Naive thymus-derived CD4-positive, alpha-beta T cell (primary cell): ENCODE results near the gene SMR3A. TPM values are rescaled to one million over a fixed set of nuclear protein-coding genes. Genes with fewer than 3 reads are reported as not detected.

ENCODE experiments used
- ATAC-seq: fragments of 150-1000 bp; cut with Tn5 transposase; 2 replicates; pipeline ENCODE4 v1.10.0; 2021; ENCODE audit warnings: mild to moderate bottlenecking, moderate library complexity
- CTCF ChIA-PET: fragments of 350-600 bp; sonication (Branson Sonifier 250); formaldehyde crosslinking; loops from one replicate; lab custom pipeline; 2021; ENCODE audit warnings: antibody characterized with exemption; lab: Charles Lee
- POLR2A ChIA-PET: fragments of 350-600 bp; sonication (Branson Sonifier 250); formaldehyde crosslinking; loops from one replicate; lab custom pipeline; 2021; ENCODE audit warnings: antibody characterized with exemption, inconsistent platforms; lab: Charles Lee
- DNase-seq, 9 donors: peaks; one replicate each; pipeline versions ENCODE4 v3.0.0 to v3.0.0-alpha.2; 2020 to 2022; ENCODE audit warnings: mixed read lengths in 1 of 9
- H3K27ac ChIP-seq: one replicate; pipeline ENCODE4 v1.7.0; 2013; ENCODE audit warnings: mild to moderate bottlenecking, low read depth, low read length, moderate library complexity
- H3K27me3 ChIP-seq, 2 donors: one replicate each; pipeline ENCODE4 v1.7.0; 2013; ENCODE audit warnings: low read length in 2 of 2, mild to moderate bottlenecking in 2 of 2, moderate library complexity in 2 of 2; ENCODE audit not compliant: control insufficient read depth in 2 of 2, insufficient read depth in 2 of 2
- H3K36me3 ChIP-seq, 3 experiments: 1 replicate in 2 of 3; 2 replicates in 1 of 3; pipeline ENCODE4 v1.7.0; 2013; ENCODE audit warnings: low read length in 3 of 3, mild to moderate bottlenecking in 3 of 3, moderate library complexity in 1 of 3; ENCODE audit not compliant: insufficient read depth in 3 of 3, control insufficient read depth in 2 of 3
- H3K4me1 ChIP-seq, 2 donors: one replicate each; pipeline ENCODE4 v1.7.0; 2013; ENCODE audit warnings: low read length in 2 of 2, mild to moderate bottlenecking in 2 of 2, moderate library complexity in 1 of 2; ENCODE audit not compliant: control insufficient read depth in 2 of 2, insufficient read depth in 2 of 2
- H3K4me3 ChIP-seq: 2 replicates; pipeline ENCODE4 v1.7.0; 2013; ENCODE audit warnings: mild to moderate bottlenecking, low read length
- H3K9me3 ChIP-seq, 3 experiments: 1 replicate in 2 of 3; 2 replicates in 1 of 3; pipeline ENCODE4 v1.7.0; 2013; ENCODE audit warnings: low read length in 3 of 3; ENCODE audit not compliant: control insufficient read depth in 2 of 3
- H3K27ac Mint-ChIP-seq, 9 donors: one replicate each; pipeline ENCODE4 v1.8.0; 2020 to 2022; ENCODE audit warnings: mixed read lengths in 9 of 9, mild to moderate bottlenecking in 8 of 9, moderate library complexity in 5 of 9, inconsistent platforms in 2 of 9
- H3K27me3 Mint-ChIP-seq, 5 donors: one replicate each; pipeline ENCODE4 v1.8.0; 2021 to 2022; ENCODE audit warnings: mixed read lengths in 5 of 5, mild to moderate bottlenecking in 1 of 5
- H3K36me3 Mint-ChIP-seq, 5 donors: one replicate each; pipeline ENCODE4 v1.8.0; 2020 to 2022; ENCODE audit warnings: mixed read lengths in 5 of 5, mild to moderate bottlenecking in 3 of 5, inconsistent platforms in 1 of 5
- H3K4me1 Mint-ChIP-seq, 7 donors: one replicate each; pipeline ENCODE4 v1.8.0; 2020 to 2022; ENCODE audit warnings: mixed read lengths in 7 of 7, mild to moderate bottlenecking in 3 of 7, inconsistent platforms in 1 of 7
- H3K4me3 Mint-ChIP-seq, 10 donors: one replicate each; pipeline ENCODE4 v1.8.0; 2020 to 2022; ENCODE audit warnings: mild to moderate bottlenecking in 10 of 10, mixed read lengths in 10 of 10, moderate library complexity in 6 of 10, inconsistent platforms in 2 of 10
- H3K9me3 Mint-ChIP-seq, 11 donors: one replicate each; pipeline ENCODE4 v1.8.0; 2020 to 2022; ENCODE audit warnings: mixed read lengths in 11 of 11, mild to moderate bottlenecking in 4 of 11, inconsistent platforms in 1 of 11, moderate library complexity in 1 of 11
- intact Hi-C, 2 donors: fragments of 100-400 bp; cut with micrococcal nuclease; formaldehyde crosslinking; loops; one replicate each; pipeline ENCODE4 v1.15.1; 2023
- polyA plus RNA-seq, 2 donors: library from polyadenylated mRNA; unstranded; fragments of 300-500 nt; fragmentation: Illumina TruSeq; gene quantifications; one replicate each; pipeline ENCODE4 v1.2.3, GENCODE V29; 2021
- total RNA-seq, 6 experiments: library from RNA in 5 of 6; stranded (reverse) in 5 of 6; gene quantifications; 1 replicate in 5 of 6; 2 replicates in 1 of 6; pipeline ENCODE4 v1.2.3 and lab custom pipeline; 2021 to 2026

The SMR3A gene
- total and polyA plus RNA-seq, 7 experiments from 2014 or later = not detected

- Histone ChIP-seq H3K9me3 (no peaks in the 10 kb centered on the region), H3K36me3 (no peaks in the 10 kb centered on the region), H3K27ac (no peak overlapping the region), H3K27me3 (no peaks in the 10 kb centered on the region), H3K4me1 (no peaks in the 10 kb centered on the region), H3K4me3 (no peak overlapping the region)
- Mint-ChIP-seq H3K27ac (no peak overlapping the region), H3K4me3 (no peak overlapping the region), H3K9me3 (peaks cover 0 to 8% (median 0%) of the 10 kb centered on the region in 11 donors), H3K4me1 (no peaks in the 10 kb centered on the region), H3K27me3 (peaks cover 0 to 7% (median 0%) of the 10 kb centered on the region in 5 donors), H3K36me3 (no peaks in the 10 kb centered on the region)
- intact Hi-C loops = no loop called here
- ChIA-PET POLR2A (no interaction called here), CTCF (no interaction called here)
- ATAC-seq = no peak
- DNase-seq = no peak
These were observed 45.2 kb downstream of the SMR3A start for GRCh38 chr4:70405765-70406164.

Other genes starting within 250 kb of the SMR3A start
- not detected for gene PRR27, start 206.5 kb upstream of the SMR3A start, total RNA-seq
- gene PRR27, start 206.5 kb upstream of the SMR3A start, polyA plus RNA-seq = not detected
- gene ODAM, start 165.0 kb upstream of the SMR3A start, total RNA-seq = not detected
- gene ODAM, start 165.0 kb upstream of the SMR3A start, polyA plus RNA-seq = not detected
- not detected for gene FDCSP, start 134.6 kb upstream of the SMR3A start, total RNA-seq
- gene FDCSP, start 134.6 kb upstream of the SMR3A start, polyA plus RNA-seq = not detected
- gene CSN3, start 118.2 kb upstream of the SMR3A start, total RNA-seq = not detected
- gene CSN3, start 118.2 kb upstream of the SMR3A start, polyA plus RNA-seq = not detected
- not detected for gene CABS1, start 25.8 kb upstream of the SMR3A start, total RNA-seq
- not detected for gene CABS1, start 25.8 kb upstream of the SMR3A start, polyA plus RNA-seq
- gene SMR3B, start 22.4 kb downstream of the SMR3A start, total RNA-seq = not detected
- gene SMR3B, start 22.4 kb downstream of the SMR3A start, polyA plus RNA-seq = not detected
- not detected for gene OPRPN, start 37.2 kb downstream of the SMR3A start, total RNA-seq
- not detected for gene OPRPN, start 37.2 kb downstream of the SMR3A start, polyA plus RNA-seq
- not detected for gene MUC7, start 111.4 kb downstream of the SMR3A start, total RNA-seq
- gene MUC7, start 111.4 kb downstream of the SMR3A start, polyA plus RNA-seq = not detected
- gene AMTN, start 157.8 kb downstream of the SMR3A start, total RNA-seq = not detected
- gene AMTN, start 157.8 kb downstream of the SMR3A start, polyA plus RNA-seq = not detected
- gene AMBN, start 231.5 kb downstream of the SMR3A start, total RNA-seq = not detected
- gene AMBN, start 231.5 kb downstream of the SMR3A start, polyA plus RNA-seq = not detected